HepG2 (cell line): Measurements from ENCODE around the gene FAM161A. TPM values are rescaled to one million over a fixed set of nuclear protein-coding genes. Genes with fewer than 3 reads are reported as not detected.

ENCODE experiments used
- DBP ChIP-seq: sonication (generic); formaldehyde crosslinking; IDR thresholded peaks from 2 replicates; pipeline ENCODE4 v1.4.0; 2020; ENCODE audit warnings: missing genetic modification reagents; ENCODE audit errors: not compliant biosample characterization
- GATAD1 ChIP-seq: IDR thresholded peaks from 2 replicates; pipeline ENCODE4 v1.6.1; 2016; ENCODE audit warnings: missing genetic modification reagents, missing compliant biosample characterization
- HIVEP1 ChIP-seq: sonication (generic); formaldehyde crosslinking; IDR thresholded peaks from 2 replicates; pipeline ENCODE4 v1.4.0; 2020; ENCODE audit warnings: mild to moderate bottlenecking, missing genetic modification reagents
- KDM3A ChIP-seq: IDR thresholded peaks from 2 replicates; pipeline ENCODE4 v1.6.1; 2018; ENCODE audit warnings: low read depth, missing compliant biosample characterization
- MAFF ChIP-seq: IDR thresholded peaks from 2 replicates; pipeline ENCODE4 v1.6.1; 2011; ENCODE audit warnings: low read depth, low read length, improper control_type of control experiment
- RERE ChIP-seq: IDR thresholded peaks from 2 replicates; pipeline ENCODE4 v1.6.1; 2016; ENCODE audit warnings: low read depth, missing genetic modification reagents, missing compliant biosample characterization
- RNF219 ChIP-seq: sonication (generic); formaldehyde crosslinking; IDR thresholded peaks from 2 replicates; pipeline ENCODE4 v1.5.0; 2020; ENCODE audit warnings: mild to moderate bottlenecking, missing genetic modification reagents
- U2AF2 ChIP-seq: fragments of 200-400 bp; formaldehyde crosslinking; IDR thresholded peaks from 2 replicates; pipeline ENCODE4 v1.6.1; 2017; ENCODE audit warnings: low read depth, mild to moderate bottlenecking, low read length
- ZBTB44 ChIP-seq: sonication (generic); formaldehyde crosslinking; IDR thresholded peaks from 2 replicates; pipeline ENCODE4 v1.4.0; 2020; ENCODE audit warnings: missing genetic modification reagents
- ZBTB7B ChIP-seq: sonication (generic); formaldehyde crosslinking; IDR thresholded peaks from 2 replicates; pipeline ENCODE4 v1.4.0; 2020; ENCODE audit warnings: missing genetic modification reagents
- ZMYM4 ChIP-seq: sonication (generic); formaldehyde crosslinking; IDR thresholded peaks from 2 replicates; pipeline ENCODE4 v1.8.1; 2023; ENCODE audit warnings: mild to moderate bottlenecking, missing genetic modification reagents
- ZNF276 ChIP-seq: sonication (generic); formaldehyde crosslinking; IDR thresholded peaks from 2 replicates; pipeline ENCODE4 v1.4.0; 2020; ENCODE audit warnings: mild to moderate bottlenecking, low read depth, missing genetic modification reagents
- ZNF557 ChIP-seq: sonication (generic); formaldehyde crosslinking; IDR thresholded peaks from 2 replicates; pipeline ENCODE4 v1.4.0; 2020; ENCODE audit warnings: missing genetic modification reagents
- ZNF569 ChIP-seq: sonication (generic); formaldehyde crosslinking; IDR thresholded peaks from 2 replicates; pipeline ENCODE4 v1.5.0; 2020; ENCODE audit warnings: mild to moderate bottlenecking, missing genetic modification reagents, moderate library complexity, borderline replicate concordance
- polyA plus RNA-seq, 8 experiments: library from polyadenylated mRNA; depleted of rRNA in 3 of 8; stranded (reverse) in 7 of 8; unstranded in 1 of 8; fragments of >200 nt; fragmentation: Illumina TruSeq in 4 of 8; extraction: Trizol in 4 of 8; gene quantifications; 2 replicates each; pipeline versions ENCODE4 v1.2.1 to v1.2.3, GENCODE V29; 2011 to 2016; ENCODE audit warnings: low read depth in 4 of 8, missing spikeins in 1 of 8, mixed read lengths in 1 of 8; ENCODE audit not compliant: insufficient read depth in 1 of 8
- total RNA-seq, 5 experiments: library from RNA; depleted of rRNA; stranded (reverse); fragments of >200 nt; fragmentation: Illumina TruSeq; extraction: Trizol; gene quantifications; 2 replicates each; pipeline ENCODE4 v1.2.3, GENCODE V29; 2016; ENCODE audit warnings: low read depth in 1 of 5

Gene FAM161A
- total and polyA plus RNA-seq, 2 of the 13 experiments (the other 11 are each of a cell fraction or from before 2014, with no cell fraction given): 2.7 to 3.4 TPM

- TF ChIP-seq ZNF276 (CRISPR knock-in tag) (no peak), HIVEP1 (CRISPR knock-in tag) (peak; percentile 64), MAFF (peak; percentile 14; the same call in 1 of the 2 replicates), ZBTB44 (CRISPR knock-in tag) (no peak), GATAD1 (CRISPR knock-in tag) (no peak), ZNF557 (no peak), ZBTB7B (CRISPR knock-in tag) (no peak), RNF219 (no peak; the same call in 1 of the 2 replicates), U2AF2 (no peak), RERE (CRISPR knock-in tag) (no peak), ZNF569 (CRISPR knock-in tag) (no peak), DBP (no peak), KDM3A (no peak; the same call in 1 of the 2 replicates), ZMYM4 (CRISPR knock-in tag) (peak; percentile 49; the same call in 1 of the 2 replicates)
Observed at GRCh38 chr2:61854564-61855317, 881 bp upstream of the FAM161A start (continued).
